K562 (cell line): ENCODE data around the gene KLF1. TPM values are rescaled to one million over a fixed set of nuclear protein-coding genes. Genes with fewer than 3 reads are reported as not detected.

ENCODE experiments used
- CHCHD3 ChIP-seq: fragments of 250-450 bp; sonication (Bioruptor Pico); IDR thresholded peaks from 2 replicates; pipeline ENCODE4 v2.1.2; 2022; ENCODE audit warnings: mild to moderate bottlenecking
- CHD1 ChIP-seq: fragments of 200-600 bp; sonication (generic); IDR thresholded peaks from one replicate; pipeline ENCODE4 v1.6.1; 2012; ENCODE audit warnings: mild to moderate bottlenecking, moderate library complexity, low read length, inconsistent platforms
- E2F8 ChIP-seq: fragments of 450-650 bp; IDR thresholded peaks from 2 replicates; pipeline ENCODE4 v1.7.1; 2018; ENCODE audit warnings: mild to moderate bottlenecking, low read depth; ENCODE audit not compliant: partially characterized antibody
- LCOR ChIP-seq: sonication (generic); formaldehyde crosslinking; IDR thresholded peaks from 2 replicates; pipeline ENCODE4 v1.8.0; 2022; ENCODE audit warnings: mild to moderate bottlenecking, missing genetic modification reagents
- MITF ChIP-seq: IDR thresholded peaks from 2 replicates; pipeline ENCODE4 v1.6.1; 2014; ENCODE audit warnings: antibody characterized with exemption
- MXD1 ChIP-seq: fragments of 250-450 bp; sonication (Bioruptor Pico); IDR thresholded peaks from 2 replicates; pipeline ENCODE4 v1.8.0; 2021; ENCODE audit warnings: borderline replicate concordance, mild to moderate bottlenecking, moderate library complexity; ENCODE audit not compliant: poor library complexity, severe bottlenecking
- MYC ChIP-seq, 2 experiments: fragments of 250-450 bp in 1 of 2; sonication (Bioruptor Pico) in 1 of 2; IDR thresholded peaks; 2 replicates each; pipeline versions ENCODE4 v1.5.1 to v1.6.1; 2012 to 2021; ENCODE audit warnings: low read depth in 2 of 2, borderline replicate concordance in 1 of 2, improper control_type of control experiment in 1 of 2, low read length in 1 of 2, mild to moderate bottlenecking in 1 of 2, moderate library complexity in 1 of 2
- PRMT5 ChIP-seq: sonication (generic); formaldehyde crosslinking; IDR thresholded peaks from 2 replicates; pipeline ENCODE4 v1.5.0; 2020; ENCODE audit warnings: missing genetic modification reagents
- PURB ChIP-seq: sonication (generic); formaldehyde crosslinking; IDR thresholded peaks from 2 replicates; pipeline ENCODE4 v1.9.0; 2021; ENCODE audit warnings: low read depth, mild to moderate bottlenecking, missing genetic modification reagents
- SMARCA5 ChIP-seq: fragments of 450-650 bp; IDR thresholded peaks from 2 replicates; pipeline ENCODE4 v1.6.1; 2016
- SRSF1 ChIP-seq: fragments of 200-400 bp; formaldehyde crosslinking; IDR thresholded peaks from 2 replicates; pipeline ENCODE4 v1.6.1; 2017; ENCODE audit warnings: mild to moderate bottlenecking, low read depth, low read length, moderate library complexity
- TRIM25 ChIP-seq: fragments of 450-650 bp; IDR thresholded peaks from 2 replicates; pipeline ENCODE4 v1.7.0; 2016; ENCODE audit warnings: borderline replicate concordance
- U2AF2 ChIP-seq: fragments of 200-400 bp; formaldehyde crosslinking; optimal IDR thresholded peaks from 2 replicates; pipeline ENCODE3; 2017; ENCODE audit warnings: low read depth, mild to moderate bottlenecking, low read length
- ZMIZ1 ChIP-seq, 2 experiments: fragments of 150-350 bp in 1 of 2; IDR thresholded peaks; 2 replicates each; pipeline ENCODE4 v1.6.1; 2012 to 2016; ENCODE audit warnings: low read depth in 2 of 2, low read length in 2 of 2, mild to moderate bottlenecking in 1 of 2, moderate library complexity in 1 of 2
- ZNF408 ChIP-seq: fragments of 250-450 bp; sonication (Bioruptor Pico); IDR thresholded peaks from 2 replicates; pipeline ENCODE4 v1.4.0; 2020; ENCODE audit warnings: low read depth, mild to moderate bottlenecking, moderate library complexity
- polyA plus RNA-seq, 8 experiments: library from polyadenylated mRNA; depleted of rRNA in 4 of 8; stranded (reverse) in 5 of 8; unstranded in 3 of 8; fragments of >200 nt; fragmentation: Nextera tagmentation in 2 of 8; fragmentation: Illumina TruSeq in 1 of 8; extraction: Ambion mirVana in 2 of 8; extraction: Trizol in 1 of 8; gene quantifications; 2 replicates each; pipeline versions ENCODE4 v1.2.1 to v1.2.3, GENCODE V29; 2011 to 2014; ENCODE audit warnings: inconsistent platforms in 1 of 8, missing spikeins in 1 of 8
- total RNA-seq, 7 experiments: library from RNA; depleted of rRNA in 6 of 7; stranded (reverse); fragments of >200 nt in 6 of 7; fragmentation: Illumina TruSeq in 2 of 7; extraction: Trizol in 2 of 7; gene quantifications; 2 replicates each; pipeline versions ENCODE4 v1.2.1 to v1.2.3, GENCODE V29; 2011 to 2021; ENCODE audit warnings: low replicate concordance in 1 of 7

KLF1 gene
- total and polyA plus RNA-seq, 9 of the 15 experiments (the other 6 are each of a cell fraction or from before 2014, with no cell fraction given) = 8.4 to 163 (median 47.3) TPM

- peak in 1 of 2 experiments; percentile 66; a peak in 1 of 4 replicates for TF ChIP-seq ZMIZ1 (IDR thresholded peaks at IDR 0.05; ENCODE audit: low read depth in 2 of 2, low read length in 2 of 2)
- TF ChIP-seq SRSF1 = no peak
- TF ChIP-seq MXD1 = no peak
- TF ChIP-seq PURB (CRISPR knock-in tag) = no peak
- TF ChIP-seq MITF = no peak; the same call in 1 of the 2 replicates
- TF ChIP-seq E2F8 = no peak
- no peak for TF ChIP-seq U2AF2
- TF ChIP-seq SMARCA5 = no peak
- peak; percentile 12; the same call in 1 of the 2 replicates for TF ChIP-seq MYC (IDR thresholded peaks at IDR 0.05; ENCODE audit: low read depth, low read length)
- no peak for TF ChIP-seq MYC (CRISPR knock-in tag; IDR thresholded peaks at IDR 0.05; ENCODE audit: borderline replicate concordance, low read depth)
- TF ChIP-seq PRMT5 = no peak
- no peak for TF ChIP-seq CHCHD3 (CRISPR knock-in tag)
- TF ChIP-seq LCOR = no peak
- TF ChIP-seq ZNF408 (CRISPR knock-in tag) = no peak
- TF ChIP-seq TRIM25 = 0 out of 2 replicates have a peak, but pooled peaks have one; percentile 78
- TF ChIP-seq CHD1 = peak; percentile 96
Measured at GRCh38 chr19:12885749-12886650, 1.0 kb downstream of the KLF1 start (continued).
